Natural killer cell (primary cell): Measurements from ENCODE around the gene SYCE1. TPM values are rescaled to one million over a fixed set of nuclear protein-coding genes. Genes with fewer than 3 reads are reported as not detected.
"Not testable (repeated sequence)": the region's sequence is repeated elsewhere in the genome, so short reads cannot be mapped to it uniquely, and the experiment has no call there.

Source experiments
- ATAC-seq, 3 donors: fragments of 150-1000 bp in 2 of 3; fragments of 200-7000 bp in 1 of 3; cut with Tn5 transposase; 1 replicate in 1 of 3; 2 replicates in 2 of 3; pipeline ENCODE4 v1.10.0; 2021; ENCODE audit warnings: mild to moderate bottlenecking in 2 of 3, moderate library complexity in 2 of 3
- DNase-seq, 2 donors: peaks; one replicate each; pipeline versions ENCODE4 v3.0.0 to v3.0.0-alpha.2; 2013 to 2021; ENCODE audit warnings: mixed read lengths in 1 of 2
- H3K27ac ChIP-seq: one replicate; pipeline ENCODE4 v1.5.1; 2013; ENCODE audit warnings: mild to moderate bottlenecking, low read length
- H3K27me3 ChIP-seq: one replicate; pipeline ENCODE4 v1.6.1; 2013; ENCODE audit warnings: low read length; ENCODE audit not compliant: control insufficient read depth, insufficient read depth
- H3K36me3 ChIP-seq: one replicate; pipeline ENCODE4 v1.6.1; 2013; ENCODE audit warnings: low read length; ENCODE audit not compliant: control insufficient read depth, insufficient read depth
- H3K4me1 ChIP-seq: one replicate; pipeline ENCODE4 v1.6.1; 2013; ENCODE audit warnings: low read length; ENCODE audit not compliant: control insufficient read depth, insufficient read depth
- H3K4me3 ChIP-seq: one replicate; pipeline ENCODE4 v1.5.1; 2013; ENCODE audit warnings: low read length
- H3K9me3 ChIP-seq: one replicate; pipeline ENCODE4 v1.6.1; 2013; ENCODE audit warnings: low read length; ENCODE audit not compliant: control insufficient read depth, insufficient read depth
- H3K27ac Mint-ChIP-seq, 2 donors: one replicate each; pipeline ENCODE4 v1.8.0; 2022; ENCODE audit warnings: mild to moderate bottlenecking in 2 of 2, mixed read lengths in 2 of 2, moderate library complexity in 1 of 2
- H3K27me3 Mint-ChIP-seq, 2 donors: one replicate each; pipeline ENCODE4 v1.8.0; 2022; ENCODE audit warnings: low read depth in 2 of 2, mixed read lengths in 2 of 2
- H3K36me3 Mint-ChIP-seq: one replicate; pipeline ENCODE4 v1.8.0; 2022; ENCODE audit warnings: mixed read lengths
- H3K4me1 Mint-ChIP-seq, 2 donors: one replicate each; pipeline ENCODE4 v1.8.0; 2022; ENCODE audit warnings: mixed read lengths in 2 of 2
- H3K4me3 Mint-ChIP-seq: one replicate; pipeline ENCODE4 v1.8.0; 2022; ENCODE audit warnings: mild to moderate bottlenecking, moderate library complexity, mixed read lengths
- H3K9me3 Mint-ChIP-seq, 2 donors: one replicate each; pipeline ENCODE4 v1.8.0; 2022; ENCODE audit warnings: mixed read lengths in 2 of 2
- WGBS: methylation state at CpG from one replicate; pipeline ENCODE4 v1.1.7; 2013; ENCODE audit warnings: missing lambda C conversion rate; ENCODE audit not compliant: insufficient coverage; 5-methylcytosine and 5-hydroxymethylcytosine counted together
- intact Hi-C: fragments of 100-400 bp; cut with micrococcal nuclease; formaldehyde crosslinking; loops from one replicate; pipeline ENCODE4 v1.14.2; 2022
- total RNA-seq, 4 donors: library from RNA; stranded (reverse); fragments of 120-200 nt in 1 of 4; gene quantifications; one replicate each; pipeline versions ENCODE4 v1.2.3 to v1.2.4, GENCODE V29; 2013 to 2022
- TF ChIP-seq, protein P1 (sequence below): fragments of 200-600 bp; IDR thresholded peaks from one replicate; pipeline ENCODE4 v1.8.0; 2022; ENCODE audit warnings: antibody characterized with exemption

SYCE1 gene
- total RNA-seq, 3 donors from 2014 or later (not counting 1 experiment from before 2014, with no cell fraction given) = 0.82 TPM; not detected in 2

DNA sequence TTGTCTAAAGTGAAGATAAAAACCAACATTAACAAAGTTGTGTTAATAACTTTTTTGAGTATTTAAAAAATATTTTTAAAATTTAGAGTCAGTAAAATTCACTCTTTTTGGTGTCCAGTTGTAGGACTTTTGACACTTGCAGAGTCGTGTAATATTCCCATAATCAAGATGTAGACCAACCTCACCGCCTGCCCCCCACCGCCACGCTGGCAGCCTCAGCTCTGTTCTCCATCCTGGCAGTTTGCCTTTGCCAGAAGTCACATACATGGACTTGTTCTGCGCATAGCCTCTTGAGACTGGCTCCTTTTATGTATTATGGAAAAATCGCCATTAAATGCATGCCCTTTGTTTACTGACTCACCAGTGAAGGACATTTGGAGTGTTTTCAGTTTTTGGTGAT is 27.3 kb upstream of the SYCE1 start:
- peaks cover under 1% of the 10 kb centered on the region for H3K27me3 ChIP-seq
- H3K9me3 ChIP-seq = no peaks in the 10 kb centered on the region
- ATAC-seq (no peak), DNase-seq (no peak)
- 80% methylated on average over 6 of the region's 6 CpGs for WGBS
- no peak overlapping the region for H3K4me3 ChIP-seq
- no peaks in the 10 kb centered on the region for H3K4me1 Mint-ChIP-seq
- TF ChIP-seq, protein P1, sequence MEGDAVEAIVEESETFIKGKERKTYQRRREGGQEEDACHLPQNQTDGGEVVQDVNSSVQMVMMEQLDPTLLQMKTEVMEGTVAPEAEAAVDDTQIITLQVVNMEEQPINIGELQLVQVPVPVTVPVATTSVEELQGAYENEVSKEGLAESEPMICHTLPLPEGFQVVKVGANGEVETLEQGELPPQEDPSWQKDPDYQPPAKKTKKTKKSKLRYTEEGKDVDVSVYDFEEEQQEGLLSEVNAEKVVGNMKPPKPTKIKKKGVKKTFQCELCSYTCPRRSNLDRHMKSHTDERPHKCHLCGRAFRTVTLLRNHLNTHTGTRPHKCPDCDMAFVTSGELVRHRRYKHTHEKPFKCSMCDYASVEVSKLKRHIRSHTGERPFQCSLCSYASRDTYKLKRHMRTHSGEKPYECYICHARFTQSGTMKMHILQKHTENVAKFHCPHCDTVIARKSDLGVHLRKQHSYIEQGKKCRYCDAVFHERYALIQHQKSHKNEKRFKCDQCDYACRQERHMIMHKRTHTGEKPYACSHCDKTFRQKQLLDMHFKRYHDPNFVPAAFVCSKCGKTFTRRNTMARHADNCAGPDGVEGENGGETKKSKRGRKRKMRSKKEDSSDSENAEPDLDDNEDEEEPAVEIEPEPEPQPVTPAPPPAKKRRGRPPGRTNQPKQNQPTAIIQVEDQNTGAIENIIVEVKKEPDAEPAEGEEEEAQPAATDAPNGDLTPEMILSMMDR = no peak
- no peaks in the 10 kb centered on the region for H3K36me3 Mint-ChIP-seq
- H3K27ac ChIP-seq = no peak overlapping the region
- intact Hi-C loops = no loop called here
- H3K36me3 ChIP-seq = no peaks in the 10 kb centered on the region
- no peaks in the 10 kb centered on the region for H3K4me1 ChIP-seq
- H3K4me3 Mint-ChIP-seq = no peak overlapping the region
- no peaks in the 10 kb centered on the region for H3K9me3 Mint-ChIP-seq
- H3K27me3 Mint-ChIP-seq = peaks cover 38% of the 10 kb centered on the region in 2 donors
- no peak overlapping the region for H3K27ac Mint-ChIP-seq

DNA sequence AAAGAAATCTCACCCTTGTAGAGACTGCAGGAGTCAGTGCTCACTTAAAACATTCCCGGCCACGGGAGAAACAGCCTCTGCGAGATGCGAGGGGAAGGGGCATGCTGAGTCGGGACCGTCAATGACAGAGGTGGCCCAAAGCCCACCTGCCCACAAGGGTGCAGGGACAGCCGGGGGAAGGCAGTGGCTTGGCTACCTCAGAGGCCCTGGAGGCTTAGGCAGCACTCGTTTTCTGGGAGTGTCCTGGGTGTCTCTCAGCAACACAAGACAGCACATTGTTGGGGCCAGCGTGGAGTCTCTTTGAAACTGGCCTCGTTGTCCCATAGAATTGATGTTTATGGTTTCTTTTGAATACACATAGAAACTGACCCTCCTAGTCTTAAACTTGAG is 25.6 kb upstream of the SYCE1 start:
- H3K27me3 ChIP-seq = no peaks in the 10 kb centered on the region
- H3K4me1 ChIP-seq = no peaks in the 10 kb centered on the region
- H3K9me3 Mint-ChIP-seq = no peaks in the 10 kb centered on the region
- H3K27ac ChIP-seq = no peak overlapping the region
- H3K4me3 ChIP-seq = no peak overlapping the region
- WGBS = 81% methylated on average over 10 of the region's 10 CpGs
- H3K4me1 Mint-ChIP-seq = no peaks in the 10 kb centered on the region
- H3K9me3 ChIP-seq = no peaks in the 10 kb centered on the region
- DNase-seq (no peak), ATAC-seq (no peak)
- H3K27me3 Mint-ChIP-seq = peaks cover 22 to 30% of the 10 kb centered on the region in 2 donors
- TF ChIP-seq, protein P1 = no peak
- no peak overlapping the region for H3K27ac Mint-ChIP-seq
- no peaks in the 10 kb centered on the region for H3K36me3 Mint-ChIP-seq
- no peak overlapping the region for H3K4me3 Mint-ChIP-seq
- intact Hi-C loops = no loop called here
- no peaks in the 10 kb centered on the region for H3K36me3 ChIP-seq

DNA sequence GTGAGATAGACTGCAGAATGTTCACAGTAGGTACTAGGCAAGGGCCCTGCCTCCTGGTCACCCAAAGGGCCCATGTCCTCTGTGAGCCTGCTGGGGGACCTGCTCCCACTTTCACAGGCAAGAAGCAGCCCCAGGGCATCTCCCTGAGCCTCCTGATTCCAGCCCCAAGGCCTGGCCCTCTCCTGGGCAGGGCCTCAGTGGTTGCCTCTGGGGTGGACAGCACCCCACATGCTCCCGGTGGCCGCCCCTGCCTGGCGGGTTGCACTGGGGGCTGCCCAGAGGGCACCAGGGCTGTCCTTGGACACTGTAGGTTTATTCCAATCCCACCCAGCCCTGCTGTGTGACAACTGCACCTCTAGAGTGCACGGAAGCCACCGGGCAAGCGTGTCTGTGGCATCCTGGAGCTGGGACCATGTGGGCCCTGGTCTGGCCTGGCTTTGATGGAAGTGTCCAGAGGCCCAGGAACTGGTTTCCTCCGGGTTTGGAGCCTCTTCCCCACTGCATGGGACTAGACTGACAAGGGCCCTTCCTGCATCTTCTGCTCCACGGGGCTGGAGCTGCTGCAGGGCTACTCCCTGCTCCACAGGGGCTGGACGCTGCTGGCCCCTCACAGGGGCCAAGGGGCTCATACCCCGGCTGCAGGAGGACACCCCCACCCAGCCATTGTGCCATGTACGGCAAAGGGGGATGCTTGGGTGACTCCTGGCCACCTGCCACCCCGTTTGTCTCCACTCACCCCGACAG is 25.0 kb upstream of the SYCE1 start:
- no peaks in the 10 kb centered on the region for H3K36me3 ChIP-seq
- ATAC-seq (no peak), DNase-seq (no peak)
- 82% methylated on average over 13 of the region's 13 CpGs for WGBS
- Mint-ChIP-seq H3K9me3 (no peaks in the 10 kb centered on the region), H3K27me3 (peaks cover 16 to 27% of the 10 kb centered on the region in 2 donors), H3K27ac (no peak overlapping the region), H3K4me1 (no peaks in the 10 kb centered on the region), H3K36me3 (no peaks in the 10 kb centered on the region), H3K4me3 (no peak overlapping the region)
- H3K9me3 ChIP-seq = no peaks in the 10 kb centered on the region
- no peak overlapping the region for H3K4me3 ChIP-seq
- intact Hi-C loops = no loop called here
- no peaks in the 10 kb centered on the region for H3K4me1 ChIP-seq
- TF ChIP-seq, protein P1 = no peak
- no peaks in the 10 kb centered on the region for H3K27me3 ChIP-seq
- no peak overlapping the region for H3K27ac ChIP-seq

DNA sequence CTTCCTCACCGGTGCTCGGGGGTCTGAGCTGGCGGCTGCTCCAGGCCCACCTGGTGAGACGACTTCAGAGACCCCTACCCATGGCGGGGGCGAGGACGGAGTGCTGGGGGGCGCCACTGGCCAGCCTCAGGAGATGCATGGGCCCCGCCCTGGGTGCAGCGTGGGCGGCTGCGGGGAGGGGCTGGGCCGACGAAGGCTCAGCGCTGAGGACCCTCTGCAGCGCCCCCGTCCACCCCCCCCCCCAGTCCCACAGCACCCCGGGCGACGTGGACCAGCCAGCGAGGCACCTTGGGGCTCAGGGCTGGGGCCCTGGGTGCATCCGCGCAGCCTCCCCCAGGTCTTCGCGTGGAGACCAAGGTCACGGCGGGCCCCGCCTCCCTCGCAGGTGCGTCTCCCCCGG is 11.7 kb upstream of the SYCE1 start:
- H3K4me1 Mint-ChIP-seq, ATAC-seq: not testable (repeated sequence)
- 100% methylated on average over 2 of the region's 31 CpGs for WGBS

DNA sequence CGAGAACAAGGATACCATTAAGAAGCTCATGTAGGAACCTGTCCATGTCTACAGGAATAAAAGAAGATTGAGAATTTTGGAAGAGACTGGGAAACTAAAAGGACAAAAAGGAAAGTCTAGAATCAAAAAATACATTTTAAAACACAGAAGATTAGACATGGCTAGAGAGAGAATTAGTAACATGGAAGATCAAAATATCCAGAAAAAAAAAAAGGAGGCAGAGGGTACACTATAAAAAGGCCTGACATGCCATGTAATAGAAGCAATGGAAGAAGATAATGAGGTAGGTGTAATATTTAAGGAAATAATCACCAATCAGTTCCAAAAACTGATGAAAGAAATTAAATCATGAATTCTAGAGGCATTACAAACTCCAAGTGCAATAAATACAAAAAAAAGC is 8.1 kb upstream of the SYCE1 start:
- H3K27me3 ChIP-seq, H3K4me1 Mint-ChIP-seq, H3K9me3 Mint-ChIP-seq, intact Hi-C loops, H3K36me3 ChIP-seq, H3K27me3 Mint-ChIP-seq, ATAC-seq, H3K27ac ChIP-seq, H3K4me1 ChIP-seq, H3K27ac Mint-ChIP-seq, H3K4me3 Mint-ChIP-seq, DNase-seq, H3K4me3 ChIP-seq, H3K9me3 ChIP-seq: not testable (repeated sequence)
- 100% methylated on average over 1 of the region's 1 CpG for WGBS
- H3K36me3 Mint-ChIP-seq = peaks cover 13% of the 10 kb centered on the region

More for the DNA sequence above, 11.7 kb upstream of the SYCE1 start:
- H3K4me3 ChIP-seq, intact Hi-C loops, H3K4me1 ChIP-seq, H3K36me3 ChIP-seq, H3K27ac ChIP-seq, DNase-seq, H3K9me3 ChIP-seq, H3K27me3 Mint-ChIP-seq, H3K27me3 ChIP-seq, H3K27ac Mint-ChIP-seq, H3K4me3 Mint-ChIP-seq: not testable (repeated sequence)
- H3K36me3 Mint-ChIP-seq = peaks cover 13% of the 10 kb centered on the region
- H3K9me3 Mint-ChIP-seq = peaks cover 8 to 12% of the 10 kb centered on the region in 2 donors

DNA sequence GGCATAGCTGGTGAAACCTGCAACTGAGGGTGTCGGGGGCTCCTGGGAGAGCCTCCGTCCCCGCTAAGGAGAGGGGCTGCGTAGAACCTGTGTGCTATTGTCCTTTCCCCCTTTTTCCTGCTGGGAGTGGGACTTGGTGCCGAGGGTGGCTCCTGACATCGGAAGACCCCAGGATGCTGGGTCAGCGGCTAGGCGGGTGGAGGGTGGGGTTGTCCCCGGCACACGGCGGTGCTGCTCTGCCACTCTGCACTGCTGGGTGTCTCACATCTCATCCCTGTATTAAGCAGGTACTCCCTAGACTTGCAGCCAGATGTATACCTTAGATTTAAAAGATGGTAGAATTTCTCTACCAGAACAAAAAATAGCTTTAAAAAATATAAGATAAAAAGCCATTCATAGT is 6.7 kb upstream of the SYCE1 start:
- 93% methylated on average over 11 of the region's 11 CpGs for WGBS

More for the DNA sequence above, 6.7 kb upstream of the SYCE1 start:
- H3K9me3 Mint-ChIP-seq, H3K27me3 Mint-ChIP-seq, H3K4me1 Mint-ChIP-seq, H3K27me3 ChIP-seq, ATAC-seq, DNase-seq, H3K4me1 ChIP-seq, H3K27ac Mint-ChIP-seq, H3K27ac ChIP-seq, H3K4me3 Mint-ChIP-seq, intact Hi-C loops, H3K36me3 ChIP-seq, H3K4me3 ChIP-seq, H3K9me3 ChIP-seq: not testable (repeated sequence)
- peaks cover 13% of the 10 kb centered on the region for H3K36me3 Mint-ChIP-seq
